Measurements from ENCODE around the gene CFAP92.

The CFAP92 gene

GRCh38 chr3:128923576-128923975 lies 70.3 kb downstream of the CFAP92 start:
- H3K56ac ChIP-seq (ENCODE audit: low read length) = no peak overlapping the region
- H3K79me2 ChIP-seq (ENCODE audit: control insufficient read depth, insufficient read depth, low read length) = no peaks in the 10 kb centered on the region
- H3K36me3 ChIP-seq (ENCODE audit: control insufficient read depth, insufficient read depth, low read length) = no peaks in the 10 kb centered on the region
- H3K4me2 ChIP-seq (ENCODE audit: low read length) = no peak overlapping the region
- H2BK5ac ChIP-seq (ENCODE audit: low read length) = no peak overlapping the region
- no peak overlapping the region for H2AK5ac ChIP-seq (ENCODE audit: low read length)
- H3K4me1 ChIP-seq (ENCODE audit: control insufficient read depth, low read depth, low read length) = no peaks in the 10 kb centered on the region
- DNase-seq = no peak
- no peak overlapping the region for H2BK15ac ChIP-seq (replicated peaks; ENCODE audit: low read depth)
- H3K27me3 ChIP-seq (ENCODE audit: insufficient read depth, low read length, poor library complexity) = no peaks in the 10 kb centered on the region
- H3K4ac ChIP-seq (ENCODE audit: low read depth, low read length) = no peak overlapping the region
- H2BK120ac ChIP-seq (ENCODE audit: low read depth, low read length) = no peak overlapping the region
- H4K5ac ChIP-seq (ENCODE audit: low read length) = no peak overlapping the region
- H4K8ac ChIP-seq (ENCODE audit: low read depth, low read length) = no peak overlapping the region
- no peak overlapping the region for H3K27ac ChIP-seq (ENCODE audit: low read depth, low read length)
- no peaks in the 10 kb centered on the region for H3K79me1 ChIP-seq (ENCODE audit: low read length)
- H3K4me3 ChIP-seq (ENCODE audit: low read length) = no peak overlapping the region
- H3K23ac ChIP-seq (ENCODE audit: low read length) = no peak overlapping the region
- H3K9ac ChIP-seq (ENCODE audit: low read length) = no peak overlapping the region
- no peak overlapping the region for H3K18ac ChIP-seq (ENCODE audit: low read length)
- WGBS (ENCODE audit: extremely low coverage, insufficient coverage, low lambda C conversion rate) = no CpG with 5 or more reads among the region's 2 CpGs

GRCh38 chr3:128922804-128923459 lies 70.9 kb downstream of the CFAP92 start:
- Histone ChIP-seq H3K23ac (ENCODE audit: low read length) (no peak overlapping the region), H3K56ac (ENCODE audit: low read length) (no peak overlapping the region), H2BK5ac (ENCODE audit: low read length) (no peak overlapping the region), H3K18ac (ENCODE audit: low read length) (no peak overlapping the region), H4K5ac (ENCODE audit: low read length) (no peak overlapping the region), H3K27me3 (ENCODE audit: insufficient read depth, low read length, poor library complexity) (no peaks in the 10 kb centered on the region), H4K8ac (ENCODE audit: low read depth, low read length) (no peak overlapping the region), H3K27ac (ENCODE audit: low read depth, low read length) (no peak overlapping the region), H3K79me1 (ENCODE audit: low read length) (no peaks in the 10 kb centered on the region), H3K9ac (ENCODE audit: low read length) (no peak overlapping the region), H3K79me2 (ENCODE audit: control insufficient read depth, insufficient read depth, low read length) (no peaks in the 10 kb centered on the region), H3K4me3 (ENCODE audit: low read length) (no peak overlapping the region), H3K4me2 (ENCODE audit: low read length) (no peak overlapping the region), H3K4me1 (ENCODE audit: control insufficient read depth, low read depth, low read length) (no peaks in the 10 kb centered on the region), H2AK5ac (ENCODE audit: low read length) (no peak overlapping the region), H2BK15ac (replicated peaks; ENCODE audit: low read depth) (no peak overlapping the region), H3K36me3 (ENCODE audit: control insufficient read depth, insufficient read depth, low read length) (no peaks in the 10 kb centered on the region), H2BK120ac (ENCODE audit: low read depth, low read length) (no peak overlapping the region), H3K4ac (ENCODE audit: low read depth, low read length) (no peak overlapping the region)
- no peak for DNase-seq
- no CpG with 5 or more reads among the region's 10 CpGs for WGBS (ENCODE audit: extremely low coverage, insufficient coverage, low lambda C conversion rate)

- Histone ChIP-seq H3K36me3 (ENCODE audit: control insufficient read depth, insufficient read depth, low read length) (peaks cover 3% of the 10 kb centered on the region), H2BK5ac (ENCODE audit: low read length) (no peak overlapping the region), H3K4ac (ENCODE audit: low read depth, low read length) (no peak overlapping the region), H4K8ac (ENCODE audit: low read depth, low read length) (no peak overlapping the region), H3K4me3 (ENCODE audit: low read length) (no peak overlapping the region), H3K23ac (ENCODE audit: low read length) (no peak overlapping the region), H2BK15ac (replicated peaks; ENCODE audit: low read depth) (no peak overlapping the region), H3K18ac (ENCODE audit: low read length) (no peak overlapping the region), H3K27ac (ENCODE audit: low read depth, low read length) (no peak overlapping the region), H2BK120ac (ENCODE audit: low read depth, low read length) (no peak overlapping the region), H3K27me3 (ENCODE audit: insufficient read depth, low read length, poor library complexity) (no peaks in the 10 kb centered on the region), H4K5ac (ENCODE audit: low read length) (no peak overlapping the region), H3K4me1 (ENCODE audit: control insufficient read depth, low read depth, low read length) (no peaks in the 10 kb centered on the region), H3K79me2 (ENCODE audit: control insufficient read depth, insufficient read depth, low read length) (no peaks in the 10 kb centered on the region), H3K56ac (ENCODE audit: low read length) (no peak overlapping the region), H3K79me1 (ENCODE audit: low read length) (no peaks in the 10 kb centered on the region), H3K4me2 (ENCODE audit: low read length) (no peak overlapping the region), H3K9ac (ENCODE audit: low read length) (no peak overlapping the region), H2AK5ac (ENCODE audit: low read length) (no peak overlapping the region)
- no peak for DNase-seq
- no CpG with 5 or more reads among the region's 1 CpG for WGBS (ENCODE audit: extremely low coverage, insufficient coverage, low lambda C conversion rate)
These were observed 73.9 kb downstream of the CFAP92 start for GRCh38 chr3:128919988-128920387.

GRCh38 chr3:128917291-128917690 lies 76.6 kb downstream of the CFAP92 start:
- Histone ChIP-seq H3K23ac (ENCODE audit: low read length) (no peak overlapping the region), H3K18ac (ENCODE audit: low read length) (no peak overlapping the region), H3K36me3 (ENCODE audit: control insufficient read depth, insufficient read depth, low read length) (peaks cover 22% of the 10 kb centered on the region), H3K79me1 (ENCODE audit: low read length) (no peaks in the 10 kb centered on the region), H2BK120ac (ENCODE audit: low read depth, low read length) (no peak overlapping the region), H3K4me1 (ENCODE audit: control insufficient read depth, low read depth, low read length) (no peaks in the 10 kb centered on the region), H2AK5ac (ENCODE audit: low read length) (no peak overlapping the region), H4K8ac (ENCODE audit: low read depth, low read length) (no peak overlapping the region), H3K27ac (ENCODE audit: low read depth, low read length) (no peak overlapping the region), H3K27me3 (ENCODE audit: insufficient read depth, low read length, poor library complexity) (no peaks in the 10 kb centered on the region), H3K79me2 (ENCODE audit: control insufficient read depth, insufficient read depth, low read length) (no peaks in the 10 kb centered on the region), H3K4ac (ENCODE audit: low read depth, low read length) (no peak overlapping the region), H3K56ac (ENCODE audit: low read length) (no peak overlapping the region), H2BK15ac (replicated peaks; ENCODE audit: low read depth) (no peak overlapping the region), H2BK5ac (ENCODE audit: low read length) (no peak overlapping the region), H3K9ac (ENCODE audit: low read length) (no peak overlapping the region), H3K4me3 (ENCODE audit: low read length) (no peak overlapping the region), H3K4me2 (ENCODE audit: low read length) (no peak overlapping the region), H4K5ac (ENCODE audit: low read length) (no peak overlapping the region)
- no peak for DNase-seq
- no CpG with 5 or more reads among the region's 2 CpGs for WGBS (ENCODE audit: extremely low coverage, insufficient coverage, low lambda C conversion rate)

GRCh38 chr3:128914966-128915645 lies 78.8 kb downstream of the CFAP92 start:
- no CpG with 5 or more reads among the region's 10 CpGs for WGBS (ENCODE audit: extremely low coverage, insufficient coverage, low lambda C conversion rate)
- no peak overlapping the region for H2AK5ac ChIP-seq (ENCODE audit: low read length)
- no peaks in the 10 kb centered on the region for H3K4me1 ChIP-seq (ENCODE audit: control insufficient read depth, low read depth, low read length)
- H2BK5ac ChIP-seq (ENCODE audit: low read length) = no peak overlapping the region
- no peak overlapping the region for H3K18ac ChIP-seq (ENCODE audit: low read length)
- H3K79me2 ChIP-seq (ENCODE audit: control insufficient read depth, insufficient read depth, low read length) = no peaks in the 10 kb centered on the region
- H3K79me1 ChIP-seq (ENCODE audit: low read length) = no peaks in the 10 kb centered on the region
- no peak overlapping the region for H3K4me2 ChIP-seq (ENCODE audit: low read length)
- no peak overlapping the region for H2BK15ac ChIP-seq (replicated peaks; ENCODE audit: low read depth)
- H3K4me3 ChIP-seq (ENCODE audit: low read length) = no peak overlapping the region
- no peak overlapping the region for H3K56ac ChIP-seq (ENCODE audit: low read length)
- no peak overlapping the region for H3K9ac ChIP-seq (ENCODE audit: low read length)
- H3K36me3 ChIP-seq (ENCODE audit: control insufficient read depth, insufficient read depth, low read length) = peaks cover 24% of the 10 kb centered on the region
- H4K5ac ChIP-seq (ENCODE audit: low read length) = no peak overlapping the region
- no peaks in the 10 kb centered on the region for H3K27me3 ChIP-seq (ENCODE audit: insufficient read depth, low read length, poor library complexity)
- H3K27ac ChIP-seq (ENCODE audit: low read depth, low read length) = no peak overlapping the region
- no peak overlapping the region for H4K8ac ChIP-seq (ENCODE audit: low read depth, low read length)
- DNase-seq = no peak
- no peak overlapping the region for H3K4ac ChIP-seq (ENCODE audit: low read depth, low read length)
- H2BK120ac ChIP-seq (ENCODE audit: low read depth, low read length) = no peak overlapping the region
- H3K23ac ChIP-seq (ENCODE audit: low read length) = no peak overlapping the region

GRCh38 chr3:128911911-128912310 lies 82.0 kb downstream of the CFAP92 start:
- Histone ChIP-seq H3K56ac (ENCODE audit: low read length) (no peak overlapping the region), H3K18ac (ENCODE audit: low read length) (no peak overlapping the region), H2BK15ac (replicated peaks; ENCODE audit: low read depth) (no peak overlapping the region), H2BK120ac (ENCODE audit: low read depth, low read length) (no peak overlapping the region), H3K27ac (ENCODE audit: low read depth, low read length) (no peak overlapping the region), H3K4me2 (ENCODE audit: low read length) (no peak overlapping the region), H3K9ac (ENCODE audit: low read length) (no peak overlapping the region), H4K5ac (ENCODE audit: low read length) (no peak overlapping the region), H2AK5ac (ENCODE audit: low read length) (no peak overlapping the region), H4K8ac (ENCODE audit: low read depth, low read length) (no peak overlapping the region), H3K79me2 (ENCODE audit: control insufficient read depth, insufficient read depth, low read length) (no peaks in the 10 kb centered on the region), H2BK5ac (ENCODE audit: low read length) (no peak overlapping the region), H3K4me1 (ENCODE audit: control insufficient read depth, low read depth, low read length) (no peaks in the 10 kb centered on the region), H3K36me3 (ENCODE audit: control insufficient read depth, insufficient read depth, low read length) (peaks cover 28% of the 10 kb centered on the region), H3K79me1 (ENCODE audit: low read length) (no peaks in the 10 kb centered on the region), H3K4ac (ENCODE audit: low read depth, low read length) (no peak overlapping the region), H3K23ac (ENCODE audit: low read length) (no peak overlapping the region), H3K27me3 (ENCODE audit: insufficient read depth, low read length, poor library complexity) (no peaks in the 10 kb centered on the region), H3K4me3 (ENCODE audit: low read length) (no peak overlapping the region)
- no peak for DNase-seq
- no CpG with 5 or more reads among the region's 7 CpGs for whole genome bisulfite sequencing (ENCODE audit: extremely low coverage, insufficient coverage, low lambda C conversion rate)
